GM19328 (cell line): ENCODE results near the gene FNDC5.
"Not testable (repeated sequence)": the region's sequence is repeated elsewhere in the genome, so short reads cannot be mapped to it uniquely, and the experiment has no call there.

Experiments
- ATAC-seq: cut with Tn5 transposase; IDR thresholded peaks from one replicate; pipeline ENCODE4 v1.9.1; 2021; ENCODE audit warnings: mild to moderate bottlenecking, moderate library complexity; ENCODE audit not compliant: unreplicated experiment

The FNDC5 gene

DNA sequence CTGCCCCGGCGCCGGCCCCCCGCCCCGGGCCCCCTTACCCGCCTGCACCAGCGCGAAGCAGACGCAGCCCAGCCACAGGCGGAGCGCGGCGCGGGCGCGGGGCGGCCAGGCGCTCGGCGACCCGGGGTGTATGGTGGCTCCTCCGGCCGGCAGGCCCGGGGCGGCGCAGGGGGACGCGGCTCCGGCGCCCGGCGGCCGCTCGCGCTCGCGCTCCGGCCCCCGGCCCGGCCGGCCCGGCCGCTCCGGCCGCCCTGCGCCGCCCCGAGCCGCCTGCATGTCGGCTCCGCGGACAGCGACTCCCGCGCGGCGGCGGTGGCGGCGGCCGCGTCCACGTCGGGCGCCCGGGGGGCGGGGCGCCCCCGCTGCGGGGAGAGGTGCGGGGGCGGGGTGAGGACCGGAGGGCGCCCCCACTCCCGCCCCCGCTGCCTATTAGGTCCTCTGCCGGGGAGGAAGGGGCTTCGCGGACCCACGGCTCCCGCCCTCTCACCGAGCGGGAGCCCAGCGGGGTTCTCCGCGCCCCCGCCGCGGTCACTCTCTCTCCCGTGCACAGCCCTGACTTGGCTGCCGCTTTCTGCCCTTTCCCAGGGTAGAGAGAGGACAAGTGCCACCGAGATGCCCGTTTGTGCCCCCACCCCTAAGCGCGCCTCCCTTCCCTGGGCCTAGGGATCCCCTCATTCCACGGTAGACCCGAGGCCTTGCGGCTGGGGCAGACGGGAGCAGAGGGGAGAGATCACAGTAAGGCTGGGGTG lies at the start of gene FNDC5:
Gene FNDC5, minus strand, starts transcription at position 298 of the 749 bp plus-strand sequence.
- ATAC-seq: no peak

DNA sequence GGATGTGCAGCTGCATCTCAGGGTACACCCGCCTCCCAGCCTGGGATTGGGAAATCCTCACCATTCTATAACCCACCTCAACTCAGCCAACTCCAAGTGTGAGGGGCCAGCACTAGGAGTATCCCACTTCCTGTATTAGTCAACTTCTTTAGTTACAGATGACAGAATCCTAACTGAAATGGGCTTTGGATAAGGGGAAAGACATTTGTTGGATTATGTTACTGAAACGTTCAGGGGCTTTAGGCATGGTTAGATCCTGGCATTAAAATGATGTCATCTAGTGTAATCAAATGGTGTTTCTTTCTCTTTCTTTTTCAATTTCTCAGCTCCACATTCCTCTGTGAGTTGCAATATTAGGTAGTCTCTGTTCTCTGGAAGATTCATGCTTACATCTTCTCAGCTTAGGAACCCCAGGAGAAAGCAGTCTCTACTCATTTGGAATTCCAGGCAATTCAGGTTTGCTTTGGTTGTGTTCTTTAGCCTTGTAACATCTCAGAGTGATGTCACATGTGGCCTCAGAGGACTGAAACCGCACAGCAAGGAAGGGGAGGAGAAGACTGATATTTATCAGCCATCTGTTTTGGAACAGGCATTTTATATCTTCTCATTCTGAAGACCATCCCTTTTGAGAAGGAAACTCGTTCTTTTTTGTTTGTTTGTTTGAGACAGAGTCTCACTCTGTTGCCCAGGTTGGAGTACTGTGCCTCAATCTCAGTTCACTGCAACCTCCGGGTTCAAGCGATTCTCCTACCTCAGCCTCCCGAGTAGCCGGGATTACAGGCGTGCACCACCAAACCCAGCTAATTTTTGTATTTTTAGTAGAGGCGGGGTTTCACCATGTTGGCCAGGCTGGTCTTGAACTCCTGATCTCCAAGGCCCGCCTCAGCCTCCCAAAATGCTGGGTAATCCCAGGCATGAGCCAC lies 49.4 kb upstream of the FNDC5 start:
- ATAC-seq: no peak

DNA sequence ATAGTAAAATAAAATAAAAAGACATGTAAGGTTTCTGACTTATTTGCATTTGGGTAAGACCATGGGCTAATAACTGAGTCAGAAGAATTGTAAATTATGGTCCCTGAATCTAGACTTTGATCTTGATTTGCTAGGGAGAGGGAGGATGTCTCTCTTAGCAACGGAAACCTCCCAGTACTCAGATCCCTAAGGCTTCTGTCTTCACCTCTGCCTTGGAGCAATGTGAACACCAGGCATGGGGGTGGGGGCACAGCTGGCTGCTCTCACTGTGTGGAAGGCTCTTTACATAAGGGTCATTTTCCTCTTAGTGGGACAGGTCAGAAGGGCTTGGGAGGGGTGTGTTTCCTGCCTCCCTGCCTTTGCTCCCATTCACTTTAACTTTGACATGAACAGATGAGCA lies 47.5 kb upstream of the FNDC5 start:
- no peak for ATAC-seq

GRCh38 chr1:32917521-32917920 lies 46.8 kb upstream of the FNDC5 start:
- ATAC-seq: no peak

GRCh38 chr1:32915766-32916706 lies 45.3 kb upstream of the FNDC5 start:
- no peak for ATAC-seq

DNA sequence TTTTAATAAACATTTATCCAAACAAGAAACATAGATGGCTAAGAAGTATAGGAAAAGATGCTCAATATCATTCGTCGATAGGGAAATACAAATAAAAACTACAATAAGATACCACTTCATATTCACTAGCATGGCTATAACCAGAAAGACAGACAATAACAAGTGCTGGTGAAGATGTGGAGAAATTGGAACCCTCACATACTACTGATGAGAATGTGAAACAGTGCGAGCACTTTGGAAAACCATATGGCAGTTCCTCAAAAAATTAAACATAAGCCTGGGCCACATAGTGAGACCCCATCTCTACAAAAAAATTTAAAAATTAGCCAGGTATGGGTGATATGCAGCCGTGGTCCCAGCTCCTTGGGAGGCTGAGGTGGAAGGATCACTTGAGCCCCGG lies 39.6 kb upstream of the FNDC5 start:
- no peak for ATAC-seq

DNA sequence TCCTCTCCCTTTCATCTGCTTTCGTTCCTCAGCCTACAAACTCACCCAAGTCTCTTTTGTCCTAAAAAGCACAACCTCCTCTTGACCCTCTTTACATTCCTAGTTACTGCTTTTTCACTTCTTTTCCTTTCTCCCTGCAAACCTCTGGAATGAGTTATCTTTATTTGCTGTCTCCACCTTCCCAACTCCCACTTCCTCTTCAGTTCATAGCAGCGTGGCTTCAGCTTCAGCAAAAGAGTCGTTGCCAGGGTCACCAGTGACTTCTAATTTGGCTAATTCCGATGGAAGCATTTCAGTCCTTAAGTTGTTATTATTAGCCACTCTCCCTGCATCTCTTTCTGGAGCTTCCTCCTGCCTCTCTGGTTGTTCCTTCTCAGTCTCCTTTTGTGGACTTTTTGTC lies 36.7 kb upstream of the FNDC5 start:
- ATAC-seq: no peak

DNA sequence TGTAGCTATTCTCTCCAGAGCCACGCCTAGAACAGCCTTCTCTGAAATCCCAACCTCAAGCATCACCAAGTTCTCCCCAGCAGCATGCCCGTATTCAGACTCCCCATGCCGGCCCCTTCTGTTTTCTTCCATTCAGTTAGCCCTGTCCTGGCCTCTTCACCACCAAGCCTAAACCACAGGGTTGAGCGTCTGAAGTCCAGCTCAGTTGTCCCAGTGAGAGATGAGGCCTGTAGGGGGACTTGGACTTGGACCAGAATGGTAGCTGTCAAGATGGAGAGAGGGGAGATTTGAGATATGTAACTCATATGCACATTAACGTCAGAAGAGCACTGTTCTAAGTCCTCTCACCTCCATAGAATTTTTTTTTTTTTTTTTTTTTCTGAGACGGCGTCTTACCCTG lies 35.9 kb upstream of the FNDC5 start:
- no peak for ATAC-seq

DNA sequence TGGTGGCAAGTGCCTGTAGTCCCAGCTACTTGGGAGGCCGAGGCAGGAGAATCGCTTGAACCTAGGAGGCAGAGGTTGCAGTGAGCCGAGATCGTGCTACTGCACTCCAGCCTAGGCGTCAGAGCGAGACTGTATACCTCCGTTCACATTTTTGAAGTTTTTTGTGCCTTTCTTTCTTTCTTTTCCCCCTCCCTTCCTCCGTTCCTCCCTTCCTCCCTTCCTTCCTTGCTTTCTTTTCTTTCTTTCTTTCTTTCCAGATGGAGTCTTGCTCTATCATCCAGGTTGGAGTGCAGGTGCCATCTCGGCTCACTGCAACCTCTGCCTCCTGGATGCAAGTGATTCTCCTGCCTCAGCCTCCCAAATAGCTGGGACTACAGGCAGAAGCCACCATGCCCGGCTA lies 34.9 kb upstream of the FNDC5 start:
- ATAC-seq: not testable (repeated sequence)

GRCh38 chr1:32904797-32905196 lies 34.1 kb upstream of the FNDC5 start:
- ATAC-seq: no peak

- ATAC-seq: no peak
Measured at GRCh38 chr1:32903991-32904785, 33.5 kb upstream of the FNDC5 start.

DNA sequence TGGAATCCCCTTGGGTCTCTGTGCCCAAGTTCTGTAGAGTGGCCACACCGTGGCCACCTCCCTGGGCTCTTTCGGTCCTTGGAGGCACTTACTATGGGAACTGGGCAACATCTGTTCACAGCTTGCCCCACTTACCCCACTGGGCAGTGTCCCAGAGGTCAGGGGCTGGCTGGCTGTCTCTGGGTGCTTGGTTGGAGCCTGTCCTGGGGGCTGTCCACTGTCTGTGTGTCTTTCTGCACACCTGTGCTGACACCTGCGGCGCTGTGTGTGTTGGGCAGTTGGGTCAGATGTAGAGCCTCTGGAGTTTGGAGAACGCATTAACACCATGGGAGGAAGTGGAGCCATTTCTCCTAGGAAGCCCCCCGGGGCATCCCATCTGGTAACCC lies 31.8 kb upstream of the FNDC5 start:
- no peak for ATAC-seq

DNA sequence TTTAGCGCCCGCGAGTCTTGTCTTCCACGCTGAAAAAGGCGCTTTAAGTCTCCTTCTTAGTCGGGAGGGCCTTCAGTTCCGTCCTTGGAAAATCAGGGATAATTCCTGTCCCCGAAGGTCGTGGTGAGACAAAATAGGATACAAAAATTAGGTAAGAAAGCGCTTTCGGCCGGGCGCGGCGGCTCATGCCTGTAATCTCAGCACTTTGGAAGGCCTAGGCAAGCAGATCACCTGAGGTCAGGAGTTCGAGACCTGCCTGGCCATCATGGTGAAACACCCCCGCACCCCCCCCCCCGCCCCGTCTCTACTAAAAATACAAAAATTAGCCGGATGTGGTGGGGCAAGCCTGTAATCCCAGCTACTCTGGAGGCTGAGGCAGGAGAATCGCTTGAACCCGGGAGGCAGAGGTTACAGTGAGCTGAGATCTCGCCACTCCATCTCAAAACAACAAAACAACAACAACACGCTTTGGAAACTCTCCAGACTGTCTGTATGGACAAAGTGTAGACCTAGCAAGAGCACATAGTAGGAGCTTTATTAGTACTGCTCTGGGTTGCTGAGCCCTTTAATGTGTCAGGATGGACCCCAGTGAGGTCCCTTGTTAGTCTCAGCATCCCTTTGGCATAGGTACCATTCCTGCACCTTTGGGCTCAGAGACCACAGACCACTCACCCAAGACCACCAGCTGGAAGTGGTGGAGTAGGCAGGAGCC lies 31.3 kb upstream of the FNDC5 start:
- no peak for ATAC-seq

- no peak for ATAC-seq
Measured at GRCh38 chr1:32900956-32901822, 30.5 kb upstream of the FNDC5 start, which contains the start of gene TMEM54. Gene TMEM54, minus strand, starts transcription at chr1:32901389. Its CDS starts 151 bp downstream, at chr1:32901238.

GRCh38 chr1:32900371-32900955 lies 29.8 kb upstream of the FNDC5 start:
- no peak for ATAC-seq

GRCh38 chr1:32899586-32900296 lies 29.0 kb upstream of the FNDC5 start:
- ATAC-seq: no peak

GRCh38 chr1:32898958-32899357 lies 28.2 kb upstream of the FNDC5 start:
- ATAC-seq: no peak
